Activated B cell treated with CpG ODN at 0.5 μM for 24 hours (primary cell): ENCODE data around the gene NAGLU. TPM values are rescaled to one million over a fixed set of nuclear protein-coding genes. Genes with fewer than 3 reads are reported as not detected.

Source experiments
- ATAC-seq: fragments of 200-7000 bp; cut with Tn5 transposase; one replicate; pipeline ENCODE4 v1.10.0; 2021; ENCODE audit warnings: low read depth, mild to moderate bottlenecking, moderate library complexity
- CTCF ChIA-PET: fragments of 350-600 bp; sonication (Branson Sonifier 250); formaldehyde crosslinking; loops from one replicate; lab custom pipeline; 2021; ENCODE audit warnings: antibody characterized with exemption; lab: Charles Lee
- POLR2A ChIA-PET: fragments of 350-600 bp; sonication (Branson Sonifier 250); formaldehyde crosslinking; loops from one replicate; lab custom pipeline; 2021; ENCODE audit warnings: antibody characterized with exemption; lab: Charles Lee
- DNase-seq: peaks from one replicate; pipeline ENCODE4 v3.0.0; 2022
- H3K27ac Mint-ChIP-seq: one replicate; pipeline ENCODE4 v1.8.0; 2020; ENCODE audit warnings: mixed read lengths
- H3K27me3 Mint-ChIP-seq: one replicate; pipeline ENCODE4 v1.8.0; 2021; ENCODE audit warnings: mixed read lengths
- H3K36me3 Mint-ChIP-seq: one replicate; pipeline ENCODE4 v1.8.0; 2021; ENCODE audit warnings: low read depth, mixed read lengths
- H3K4me1 Mint-ChIP-seq: one replicate; pipeline ENCODE4 v1.8.0; 2021; ENCODE audit warnings: mixed read lengths
- H3K4me3 Mint-ChIP-seq: one replicate; pipeline ENCODE4 v1.8.0; 2020; ENCODE audit warnings: mild to moderate bottlenecking, mixed read lengths
- H3K9me3 Mint-ChIP-seq: one replicate; pipeline ENCODE4 v1.8.0; 2020; ENCODE audit warnings: mixed read lengths
- CTCF ChIP-seq: fragments of 200-600 bp; IDR thresholded peaks from one replicate; pipeline ENCODE4 v1.8.0; 2022; ENCODE audit warnings: antibody characterized with exemption, mild to moderate bottlenecking
- intact Hi-C: fragments of 100-400 bp; cut with micrococcal nuclease; formaldehyde crosslinking; loops from one replicate; pipeline ENCODE4 v1.15.1; 2024
- total RNA-seq: library from RNA; stranded (reverse); gene quantifications from 2 replicates; pipeline ENCODE4 v1.2.3, GENCODE V29; 2022

The NAGLU gene
- total RNA-seq, 1 donor from 2014 or later: 33.9 TPM

- H3K36me3 Mint-ChIP-seq: no peaks in the 10 kb centered on the region
- no peaks in the 10 kb centered on the region for H3K9me3 Mint-ChIP-seq
- H3K27me3 Mint-ChIP-seq: no peaks in the 10 kb centered on the region
- ChIA-PET POLR2A (interaction anchor here (1.9 kb wide), 1 partner anchor 26 kb away, joined by 16 read pairs; no protein-coding TSS in a partner anchor), CTCF (no interaction called here)
- no peak overlapping the region for H3K4me3 Mint-ChIP-seq
- DNase-seq (no peak), ATAC-seq (no peak)
- TF ChIP-seq CTCF: no peak
- intact Hi-C loops: no loop called here
- H3K27ac Mint-ChIP-seq: no peak overlapping the region
- H3K4me1 Mint-ChIP-seq: peaks cover 34% of the 10 kb centered on the region
Observed at GRCh38 chr17:42529061-42529460, 7.0 kb upstream of the NAGLU start.

GRCh38 chr17:42530952-42531454 lies 5.0 kb upstream of the NAGLU start:
- DNase-seq: no peak
- H3K4me3 Mint-ChIP-seq: no peak overlapping the region
- intact Hi-C loops: no loop called here
- H3K9me3 Mint-ChIP-seq: no peaks in the 10 kb centered on the region
- TF ChIP-seq CTCF: no peak
- H3K27me3 Mint-ChIP-seq: no peaks in the 10 kb centered on the region
- no peak for ATAC-seq
- POLR2A ChIA-PET: interaction anchor here (0.6 to 1.9 kb wide), 3 partner anchors 24 to 140 kb away, joined by 3 to 16 read pairs (median 3); no protein-coding TSS in a partner anchor
- H3K4me1 Mint-ChIP-seq: peaks cover 40% of the 10 kb centered on the region
- H3K27ac Mint-ChIP-seq: no peak overlapping the region
- CTCF ChIA-PET: interaction anchor here (0.7 to 1.6 kb wide), 3 partner anchors 13 to 75 kb away, joined by 4 read pairs; no protein-coding TSS in a partner anchor
- H3K36me3 Mint-ChIP-seq: no peaks in the 10 kb centered on the region

GRCh38 chr17:42531455-42532354 lies 4.3 kb upstream of the NAGLU start:
- Mint-ChIP-seq H3K36me3 (no peaks in the 10 kb centered on the region), H3K27me3 (no peaks in the 10 kb centered on the region), H3K4me1 (peaks cover 42% of the 10 kb centered on the region), H3K4me3 (peak overlapping the region; percentile 83), H3K9me3 (no peaks in the 10 kb centered on the region), H3K27ac (peak overlapping the region; percentile 63)
- peak; percentile 57 for DNase-seq
- ATAC-seq: peak; percentile 15
- POLR2A ChIA-PET: interaction anchor here (0.6 to 1.7 kb wide), 8 partner anchors 9 to 284 kb away, joined by 3 to 10 read pairs (median 6); partner anchors contain the start of gene STAT3
- CTCF ChIA-PET: no interaction called here
- intact Hi-C loops: no loop called here
- TF ChIP-seq CTCF: no peak

GRCh38 chr17:42535155-42536047 lies 640 bp upstream of the NAGLU start:
- Mint-ChIP-seq H3K4me3 (peak overlapping the region; percentile 83), H3K9me3 (no peaks in the 10 kb centered on the region), H3K4me1 (peaks cover 40% of the 10 kb centered on the region), H3K36me3 (peaks cover 12% of the 10 kb centered on the region), H3K27me3 (no peaks in the 10 kb centered on the region), H3K27ac (peak overlapping the region; percentile 83)
- POLR2A ChIA-PET: interaction anchor here (0.6 to 4.0 kb wide), 10 partner anchors 13 to 238 kb away, joined by 3 to 26 read pairs (median 10); partner anchors contain the start of genes MLX, PSMC3IP, RETREG3 and STAT3
- no peak for TF ChIP-seq CTCF
- DNase-seq (no peak), ATAC-seq (peak; percentile 19)
- CTCF ChIA-PET: interaction anchor here (0.6 to 2.1 kb wide), 6 partner anchors 8 to 289 kb away, joined by 3 to 8 read pairs (median 4); partner anchors contain the start of genes BECN1 and PSMC3IP
- intact Hi-C loops: loop anchor here (1.0 kb wide), 3 partner anchors 19 to 32 kb away; partner anchors contain the start of genes COASY and MLX
